Hematopoietic multipotent progenitor cell (in vitro differentiated cells): ENCODE data around the gene PNPLA6. TPM values are rescaled to one million over a fixed set of nuclear protein-coding genes. Genes with fewer than 3 reads are reported as not detected.
A peak's percentile ranks its signal among the peaks of the same experiment; 100 is the strongest.

Source experiments
- DNase-seq, 3 donors: peaks; one replicate each; pipeline ENCODE4 v3.0.0-alpha.2; 2011 to 2015; ENCODE audit warnings: low read depth in 2 of 3, low spot score in 2 of 3
- total RNA-seq: library from RNA; depleted of rRNA; stranded (reverse); fragments of >200 nt; gene quantifications from one replicate; pipeline ENCODE4 v1.2.3, GENCODE V29; 2012

PNPLA6 gene
- 109 TPM for total RNA-seq

DNA sequence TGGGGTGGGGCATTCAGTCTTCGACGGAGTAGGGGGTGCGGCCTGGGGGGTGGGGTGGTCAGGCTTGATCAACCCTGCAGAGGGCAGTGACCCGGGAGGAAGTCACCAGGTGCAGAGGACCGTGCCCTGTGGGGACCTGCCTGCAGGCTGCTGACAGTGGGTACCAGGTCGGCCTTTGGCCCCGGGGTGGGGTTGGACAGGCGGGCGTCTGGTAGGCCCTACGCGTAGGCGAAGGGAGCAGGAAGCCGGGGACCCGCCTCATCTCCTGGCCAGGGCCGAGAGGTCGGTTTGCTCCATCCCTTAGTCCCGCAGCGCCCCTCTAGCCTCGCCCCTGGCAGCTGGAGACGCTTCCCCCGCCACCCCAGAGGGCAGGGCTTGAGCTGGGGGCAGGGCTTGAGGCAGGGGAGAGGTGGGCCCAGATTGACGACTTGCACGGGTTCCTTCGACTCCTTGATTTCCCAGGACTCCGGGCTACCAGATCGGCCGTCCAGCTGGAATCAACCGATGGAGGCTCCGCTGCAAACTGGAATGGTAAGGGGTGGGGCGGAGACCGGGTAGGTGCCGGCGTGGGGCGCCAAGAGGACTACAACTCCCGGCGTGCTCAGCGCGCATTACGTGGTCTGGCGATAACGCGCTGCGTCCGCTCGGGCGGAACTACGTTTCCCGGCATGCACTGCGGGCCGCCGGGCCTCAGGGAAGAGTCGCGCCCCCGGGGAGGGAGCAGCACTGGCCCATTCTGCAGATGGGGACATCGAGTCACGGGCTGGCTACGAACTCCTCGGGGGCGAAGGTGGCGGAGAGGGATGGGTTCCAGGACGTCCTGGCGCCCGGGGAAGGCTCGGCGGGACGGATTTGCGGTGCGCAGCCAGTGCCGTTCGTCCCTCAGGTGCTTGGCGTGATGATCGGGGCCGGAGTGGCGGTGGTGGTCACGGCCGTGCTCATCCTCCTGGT lies at the start of gene PNPLA6:
TSS of gene PNPLA6 (plus strand) at position 671 of the 951 bp plus-strand sequence. CDS start at position 743, 72 bp downstream.
- DNase-seq: peak; percentile 80 to 93 (median 91)

DNA sequence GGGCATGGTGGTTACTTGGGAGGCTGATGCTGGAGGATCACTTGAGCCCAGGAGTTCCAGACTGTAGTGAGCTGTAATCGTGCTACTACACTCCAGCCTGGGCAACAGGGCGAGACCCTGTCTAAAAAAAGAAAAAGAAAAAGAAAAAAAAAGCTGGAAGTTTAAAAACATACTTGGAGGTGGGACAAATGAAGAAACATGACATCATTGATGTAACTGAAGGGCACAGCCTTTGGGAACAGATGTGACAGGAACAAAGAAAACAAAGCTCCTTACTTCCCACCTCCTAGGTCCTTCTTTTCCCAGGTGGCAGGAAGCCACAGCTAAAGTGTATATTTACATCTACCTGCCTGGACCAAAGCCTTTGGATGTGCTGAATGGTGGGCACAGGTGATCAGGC lies 48.6 kb upstream of the PNPLA6 start:
- DNase-seq: no peak

DNA sequence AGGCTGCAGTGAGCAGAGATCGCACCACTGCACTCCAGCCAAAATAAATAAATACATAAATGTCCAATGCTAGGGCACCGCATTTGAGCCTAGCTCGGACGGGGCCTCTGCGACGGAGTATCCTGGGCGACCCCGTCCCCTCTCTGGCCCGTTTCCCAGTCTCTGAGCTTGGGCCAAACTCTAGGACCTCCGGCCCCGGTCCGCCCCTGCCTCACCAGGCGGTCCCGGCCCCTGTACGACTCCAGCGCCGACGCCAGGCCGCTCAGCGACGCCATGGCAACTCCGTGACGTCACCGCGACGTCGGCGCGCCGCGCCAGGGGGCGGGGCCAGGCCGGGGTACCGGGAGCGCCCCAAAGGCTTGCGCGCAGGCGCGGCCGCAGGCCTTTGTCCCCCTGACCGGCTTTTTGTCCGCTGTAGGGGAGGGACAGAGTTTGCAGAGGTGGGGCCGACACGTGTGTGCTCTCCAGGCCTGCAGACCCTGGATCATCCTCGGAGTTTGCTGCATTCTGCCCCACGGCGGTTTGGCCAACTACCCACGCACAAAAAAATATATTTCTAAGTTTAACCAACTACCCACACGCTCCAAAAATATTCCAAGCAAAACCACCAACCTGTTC lies 46.7 kb upstream of the PNPLA6 start, which contains the start of gene PEX11G:
TSS of gene PEX11G (minus strand) at position 300 of the 618 bp plus-strand sequence. CDS start at position 275, 25 bp downstream.
- DNase-seq: peak; percentile 87 to 88 (median 87)

DNA sequence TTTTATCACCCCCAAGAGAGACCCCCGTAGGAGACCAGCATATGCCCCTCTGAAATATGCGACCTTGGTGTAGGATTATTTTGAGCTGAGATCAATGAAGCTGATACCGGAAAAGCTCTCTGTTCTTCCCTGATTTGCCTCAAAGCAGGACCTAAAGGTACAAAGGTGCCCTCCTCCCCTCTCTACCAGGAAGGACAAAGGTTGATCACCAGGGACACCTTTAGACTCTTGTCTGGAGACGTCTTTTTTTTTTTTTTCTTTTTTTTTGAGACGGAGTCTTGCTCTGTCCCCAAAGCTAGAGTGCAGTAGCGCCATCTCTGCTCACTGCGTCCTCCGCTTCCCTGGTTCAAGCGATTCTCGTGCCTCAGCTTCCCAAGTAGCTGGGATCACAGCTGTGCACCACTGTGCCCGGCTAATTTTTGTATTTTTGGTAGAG lies 45.9 kb upstream of the PNPLA6 start:
- DNase-seq: no peak

DNA sequence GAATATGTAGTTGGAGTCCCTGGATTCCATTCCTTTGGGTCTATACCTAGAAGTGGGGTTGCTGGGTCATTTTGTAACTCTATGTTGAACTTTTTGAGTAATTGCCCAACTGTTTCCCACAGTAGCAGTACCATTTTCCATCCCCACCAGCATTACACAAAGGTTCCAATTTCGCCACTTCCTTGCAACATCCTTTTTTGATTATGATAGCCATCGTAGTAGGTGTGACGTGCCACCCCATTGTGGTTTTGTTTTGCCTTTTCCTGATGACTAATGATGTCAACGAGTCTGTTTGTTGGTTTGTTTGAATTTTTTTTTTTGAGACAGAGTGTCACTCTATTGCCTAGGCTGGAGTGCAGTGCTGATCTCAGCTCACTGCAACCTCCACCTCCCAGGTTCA lies 43.4 kb upstream of the PNPLA6 start:
- peak in 2 of 3 donors; percentile 42 to 66 for DNase-seq

DNA sequence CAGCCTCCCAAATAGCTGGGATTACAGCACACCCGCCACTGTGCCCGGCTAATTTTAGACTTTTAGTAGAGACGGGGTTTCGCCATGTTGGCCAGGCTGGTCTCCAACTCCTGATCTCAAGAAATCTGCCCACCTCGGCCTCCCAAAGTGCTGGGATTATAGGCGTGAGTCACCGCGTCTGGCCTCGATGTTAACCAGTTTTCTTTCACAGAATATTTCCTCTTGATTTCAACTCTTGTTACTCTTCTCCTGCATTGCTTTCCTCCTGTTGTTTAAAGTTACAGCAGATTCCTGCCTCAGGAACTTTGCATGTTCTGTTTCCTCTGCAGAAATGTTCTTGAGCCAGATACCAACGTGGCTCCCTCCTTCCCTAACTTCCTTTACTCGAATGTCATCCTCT lies 43.0 kb upstream of the PNPLA6 start:
- DNase-seq: no peak

GRCh38 chr19:7494416-7495098 lies 41.0 kb upstream of the PNPLA6 start:
- DNase-seq: no peak

GRCh38 chr19:7497292-7497691 lies 38.2 kb upstream of the PNPLA6 start:
- DNase-seq: peak in 1 of 3 donors; percentile 60

GRCh38 chr19:7500811-7501450 lies 34.6 kb upstream of the PNPLA6 start:
- DNase-seq: peak in 2 of 3 donors; percentile 33 to 44

DNA sequence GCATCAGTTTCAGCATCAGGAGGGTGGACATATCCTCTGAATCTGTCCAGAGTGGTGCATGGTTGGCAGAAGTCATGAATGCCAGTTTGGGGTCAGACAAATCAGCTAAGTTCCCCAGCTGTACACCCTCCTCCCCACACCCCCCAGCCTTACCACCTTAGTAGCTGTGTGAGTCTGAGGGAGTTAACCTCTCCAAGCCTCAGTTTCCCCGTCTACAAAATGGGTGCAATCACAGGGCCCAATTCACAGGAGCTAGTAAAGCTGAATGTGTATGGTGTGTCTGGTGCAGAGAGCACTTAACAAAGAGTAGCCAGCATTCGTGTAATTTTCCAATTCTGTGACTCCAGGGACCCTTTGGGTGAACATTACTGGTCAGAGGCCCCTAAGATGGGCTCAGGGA lies 33.0 kb upstream of the PNPLA6 start:
- no peak for DNase-seq

- DNase-seq: peak in 2 of 3 donors; percentile 67 to 85
Measured at GRCh38 chr19:7504684-7505083, 30.8 kb upstream of the PNPLA6 start.

- DNase-seq: no peak
Measured at GRCh38 chr19:7505288-7505681, 30.2 kb upstream of the PNPLA6 start.

GRCh38 chr19:7505682-7506384 lies 29.7 kb upstream of the PNPLA6 start:
- DNase-seq: peak in 2 of 3 donors; percentile 39 to 57

DNA sequence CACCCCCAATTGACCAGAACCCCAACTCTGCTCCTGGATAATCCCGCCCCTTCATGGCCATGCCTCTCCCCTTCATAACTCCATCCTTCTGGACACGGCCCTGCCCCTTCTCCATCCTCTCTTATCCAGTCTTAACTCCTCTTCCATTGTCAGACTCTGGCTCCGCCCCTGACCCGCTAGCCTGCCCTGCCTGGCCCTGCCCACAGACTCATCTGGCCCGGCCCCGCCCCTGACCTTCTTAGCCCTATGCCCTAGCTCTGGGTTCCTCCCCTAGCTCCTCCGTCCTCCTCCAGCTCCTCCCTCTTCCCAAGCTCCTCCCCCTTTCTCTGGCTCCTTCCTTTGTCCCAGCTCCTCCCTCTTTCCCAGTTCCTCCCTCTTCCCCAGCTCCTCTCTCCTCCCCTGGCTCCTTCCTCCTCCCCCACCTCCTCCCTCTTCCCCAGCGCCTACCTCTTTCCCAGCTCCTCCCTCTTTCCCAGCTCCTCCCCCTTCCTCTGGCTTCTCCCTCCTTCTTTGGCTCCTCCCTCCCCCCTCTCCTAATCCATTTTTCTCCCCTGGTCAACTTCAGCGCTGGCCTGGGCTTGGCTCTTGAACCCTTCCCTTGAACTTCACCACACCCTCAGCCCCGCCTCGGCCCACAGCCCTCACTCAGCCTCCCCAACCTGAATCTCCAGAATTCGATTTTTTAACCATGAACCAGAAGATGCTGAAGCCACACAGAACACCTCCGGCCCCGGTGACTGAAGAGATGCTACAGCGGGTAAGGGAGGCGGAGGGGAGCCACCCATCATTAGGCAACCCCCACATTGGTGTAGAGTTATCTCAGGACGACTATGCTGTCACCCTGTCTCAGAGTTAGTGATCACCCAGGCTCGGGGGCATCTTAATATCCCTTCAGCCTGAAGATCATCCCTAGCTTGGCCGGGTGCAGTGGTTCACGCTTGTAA lies 28.9 kb upstream of the PNPLA6 start:
- peak in 2 of 3 donors; percentile 71 to 81 for DNase-seq

DNA sequence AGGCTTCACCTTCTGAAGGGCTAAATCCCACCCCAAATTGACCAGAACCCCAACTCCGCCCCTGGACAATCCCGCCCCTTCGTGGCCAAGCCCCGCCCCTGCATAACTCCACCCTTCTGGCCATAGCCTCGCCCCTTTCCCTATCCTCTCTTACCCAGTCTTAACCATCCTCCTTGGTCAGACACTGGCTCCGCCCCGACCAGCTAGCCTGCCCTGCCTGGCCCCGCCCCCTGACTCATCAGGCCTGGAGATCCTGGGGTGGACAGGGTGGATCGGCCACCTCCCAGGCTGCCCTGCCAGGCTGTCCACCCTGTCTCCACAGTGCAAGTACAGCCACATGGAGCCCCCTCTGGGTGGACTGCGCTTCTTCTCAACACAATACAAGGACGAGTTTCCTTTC lies 27.6 kb upstream of the PNPLA6 start:
- peak in 2 of 3 donors; percentile 39 to 51 for DNase-seq

GRCh38 chr19:7509625-7510024 lies 25.9 kb upstream of the PNPLA6 start:
- DNase-seq: no peak

DNA sequence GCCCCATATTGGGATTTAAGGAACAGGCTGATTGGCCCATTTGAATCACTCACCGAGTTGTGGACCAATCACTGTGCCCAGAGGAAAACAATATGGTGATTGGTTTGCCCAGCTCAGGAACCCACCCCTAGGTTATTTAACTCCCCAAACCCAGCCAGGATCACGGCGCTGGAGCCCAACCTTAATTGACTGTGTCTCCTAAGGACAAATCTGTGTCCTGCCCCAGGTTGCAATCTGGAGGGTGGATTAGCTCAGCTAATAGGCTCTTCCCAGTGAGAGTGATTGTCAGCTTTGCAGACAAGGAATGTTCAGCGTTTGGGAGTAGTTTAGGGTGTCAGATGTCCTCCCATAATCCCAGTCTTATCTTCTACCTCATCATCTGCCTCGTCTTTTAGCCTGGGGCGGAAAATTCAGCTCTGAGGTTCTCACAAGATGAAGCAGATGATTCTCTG lies 23.1 kb upstream of the PNPLA6 start:
- no peak for DNase-seq

DNA sequence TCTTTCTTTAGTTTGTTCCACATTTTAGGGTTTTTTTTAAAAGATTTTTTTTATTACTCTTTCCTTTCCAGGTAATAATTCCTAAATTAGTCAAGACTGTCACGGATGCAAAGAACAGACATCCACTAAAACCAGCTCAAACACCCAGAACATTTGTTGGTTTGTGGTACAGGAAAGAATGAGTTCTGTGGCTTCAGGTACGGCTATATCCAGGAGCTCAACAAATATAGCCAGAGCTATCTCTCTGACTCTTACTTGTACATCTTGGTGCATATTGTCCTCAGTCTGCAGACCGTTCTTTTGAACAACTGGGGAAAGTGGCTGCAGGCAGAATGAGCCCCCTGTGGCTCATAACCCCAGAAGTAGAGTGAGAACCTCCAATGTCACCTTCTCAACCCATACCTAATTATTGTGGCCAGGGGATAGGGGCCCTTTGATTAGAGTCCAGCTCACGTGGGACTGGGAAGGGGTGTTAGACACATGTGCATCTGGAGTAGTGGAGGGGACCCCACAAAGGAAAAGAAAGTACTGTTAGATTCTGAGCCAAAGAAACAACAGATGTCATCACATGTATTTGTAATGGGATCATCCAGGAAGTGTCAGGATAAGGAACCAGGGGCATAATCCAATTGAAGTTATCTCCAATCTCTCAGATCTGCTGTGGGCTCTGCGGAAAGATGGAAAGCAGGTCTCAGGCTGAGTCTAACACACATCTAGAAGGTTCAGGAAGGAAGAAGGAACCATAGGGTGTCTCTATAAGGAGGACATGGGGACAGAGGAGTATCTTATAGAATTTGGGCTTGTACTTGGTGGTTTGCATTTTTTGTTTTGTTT lies 21.5 kb upstream of the PNPLA6 start:
- DNase-seq: no peak
